ENCODE measurements around the gene PHF21A. TPM values are rescaled to one million over a fixed set of nuclear protein-coding genes. Genes with fewer than 3 reads are reported as not detected.

Gene PHF21A
- total RNA-seq, 1 donor from 2014 or later, result 69.7 TPM

DNA sequence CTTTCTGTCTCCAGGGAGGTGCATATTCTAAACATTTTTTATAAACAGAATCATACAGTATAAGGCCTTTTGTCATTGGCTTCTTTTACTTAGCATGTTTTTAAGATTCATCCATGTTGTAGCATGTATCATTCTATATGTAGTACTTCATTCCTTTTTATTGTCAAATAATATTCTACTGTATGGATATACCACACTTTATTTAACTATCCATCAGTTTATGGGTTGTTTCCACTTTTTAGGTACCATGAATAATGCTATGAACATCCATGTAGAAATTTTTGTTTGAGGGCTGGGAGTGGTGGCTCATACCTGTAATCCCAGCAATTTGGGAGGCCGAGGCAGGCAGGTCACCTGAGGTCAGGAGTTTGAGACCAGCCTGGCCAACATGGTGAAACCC, 73.1 kb downstream of the PHF21A start:
- H3K4me3 ChIP-seq, result no peak overlapping the region
- no peaks in the 10 kb centered on the region for H3K36me3 ChIP-seq
- intact Hi-C loops (cut with DNase I), result no loop called here
- DNase-seq (ENCODE audit: low spot score in 2 of 2), result no peak
- no peaks in the 10 kb centered on the region for H3K27me3 ChIP-seq
- TF ChIP-seq, protein P1, sequence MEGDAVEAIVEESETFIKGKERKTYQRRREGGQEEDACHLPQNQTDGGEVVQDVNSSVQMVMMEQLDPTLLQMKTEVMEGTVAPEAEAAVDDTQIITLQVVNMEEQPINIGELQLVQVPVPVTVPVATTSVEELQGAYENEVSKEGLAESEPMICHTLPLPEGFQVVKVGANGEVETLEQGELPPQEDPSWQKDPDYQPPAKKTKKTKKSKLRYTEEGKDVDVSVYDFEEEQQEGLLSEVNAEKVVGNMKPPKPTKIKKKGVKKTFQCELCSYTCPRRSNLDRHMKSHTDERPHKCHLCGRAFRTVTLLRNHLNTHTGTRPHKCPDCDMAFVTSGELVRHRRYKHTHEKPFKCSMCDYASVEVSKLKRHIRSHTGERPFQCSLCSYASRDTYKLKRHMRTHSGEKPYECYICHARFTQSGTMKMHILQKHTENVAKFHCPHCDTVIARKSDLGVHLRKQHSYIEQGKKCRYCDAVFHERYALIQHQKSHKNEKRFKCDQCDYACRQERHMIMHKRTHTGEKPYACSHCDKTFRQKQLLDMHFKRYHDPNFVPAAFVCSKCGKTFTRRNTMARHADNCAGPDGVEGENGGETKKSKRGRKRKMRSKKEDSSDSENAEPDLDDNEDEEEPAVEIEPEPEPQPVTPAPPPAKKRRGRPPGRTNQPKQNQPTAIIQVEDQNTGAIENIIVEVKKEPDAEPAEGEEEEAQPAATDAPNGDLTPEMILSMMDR (IDR thresholded peaks at IDR 0.05), result no peak
- H3K27ac ChIP-seq, result no peak overlapping the region
- no peaks in the 10 kb centered on the region for H3K9me3 ChIP-seq
- H3K4me1 ChIP-seq, result peaks cover 0 to 19% of the 10 kb centered on the region in 2 donors

GRCh38 chr11:46047520-46047919, 73.7 kb downstream of the PHF21A start:
- Histone ChIP-seq H3K27me3 (no peaks in the 10 kb centered on the region), H3K9me3 (no peaks in the 10 kb centered on the region), H3K4me1 (peaks cover 0 to 19% of the 10 kb centered on the region in 2 donors), H3K27ac (no peak overlapping the region), H3K36me3 (no peaks in the 10 kb centered on the region), H3K4me3 (no peak overlapping the region)
- no peak for DNase-seq (ENCODE audit: low spot score in 2 of 2)
- TF ChIP-seq, protein P1 (IDR thresholded peaks at IDR 0.05), result no peak
- intact Hi-C loops (cut with DNase I), result no loop called here

- intact Hi-C loops (cut with DNase I), result no loop called here
Measured at GRCh38 chr11:46045811-46046210, 75.4 kb downstream of the PHF21A start.

GRCh38 chr11:46044601-46045000, 76.7 kb downstream of the PHF21A start:
- H3K9me3 ChIP-seq, result no peaks in the 10 kb centered on the region
- H3K4me3 ChIP-seq, result no peak overlapping the region
- no peaks in the 10 kb centered on the region for H3K36me3 ChIP-seq
- no peak overlapping the region for H3K27ac ChIP-seq
- no peak for DNase-seq (ENCODE audit: low spot score in 2 of 2)
- peaks cover 0 to 6% of the 10 kb centered on the region in 2 donors for H3K4me1 ChIP-seq
- intact Hi-C loops (cut with DNase I), result no loop called here
- no peaks in the 10 kb centered on the region for H3K27me3 ChIP-seq
- TF ChIP-seq, protein P1 (IDR thresholded peaks at IDR 0.05), result no peak

More at GRCh38 chr11:46045811-46046210, 75.4 kb downstream of the PHF21A start:
- no peak overlapping the region for H3K27ac ChIP-seq
- H3K27me3 ChIP-seq, result no peaks in the 10 kb centered on the region
- TF ChIP-seq, protein P1 (IDR thresholded peaks at IDR 0.05), result no peak
- H3K4me3 ChIP-seq, result no peak overlapping the region
- DNase-seq (ENCODE audit: low spot score in 2 of 2), result no peak
- no peaks in the 10 kb centered on the region for H3K36me3 ChIP-seq
- H3K4me1 ChIP-seq, result peaks cover 0 to 12% of the 10 kb centered on the region in 2 donors
- no peaks in the 10 kb centered on the region for H3K9me3 ChIP-seq

- Histone ChIP-seq H3K9me3 (no peaks in the 10 kb centered on the region), H3K36me3 (no peaks in the 10 kb centered on the region), H3K27ac (no peak overlapping the region), H3K4me3 (no peak overlapping the region), H3K27me3 (no peaks in the 10 kb centered on the region), H3K4me1 (peaks cover 0 to 3% of the 10 kb centered on the region in 2 donors)
- intact Hi-C loops (cut with DNase I), result no loop called here
- DNase-seq (ENCODE audit: low spot score in 2 of 2), result no peak
- TF ChIP-seq, protein P1 (IDR thresholded peaks at IDR 0.05), result no peak
Measured at GRCh38 chr11:46039990-46040389, 81.3 kb downstream of the PHF21A start.

DNA sequence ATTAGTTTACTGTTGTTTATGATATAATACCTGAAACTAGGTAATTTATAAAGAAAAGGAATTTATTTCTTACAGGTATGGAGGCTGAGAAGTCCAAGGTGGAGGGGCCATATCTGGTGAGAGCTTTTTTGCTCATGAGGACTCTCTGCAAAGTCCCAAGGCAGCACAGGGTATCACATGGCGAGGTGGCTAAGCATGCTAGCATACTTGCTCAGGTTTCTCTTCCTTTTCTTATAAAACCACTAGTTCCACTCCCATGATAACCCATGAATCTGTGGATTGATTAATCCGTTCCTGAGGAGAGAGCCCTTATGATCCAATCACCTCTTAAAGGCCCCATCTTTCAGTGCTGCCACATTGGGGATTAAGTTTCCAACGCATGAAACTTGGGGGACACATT, 82.7 kb downstream of the PHF21A start:
- no peaks in the 10 kb centered on the region for H3K9me3 ChIP-seq
- H3K4me3 ChIP-seq, result no peak overlapping the region
- H3K4me1 ChIP-seq, result peaks cover 0 to 5% of the 10 kb centered on the region in 2 donors
- TF ChIP-seq, protein P1 (IDR thresholded peaks at IDR 0.05), result no peak
- intact Hi-C loops (cut with DNase I), result no loop called here
- no peak for DNase-seq (ENCODE audit: low spot score in 2 of 2)
- H3K27me3 ChIP-seq, result no peaks in the 10 kb centered on the region
- H3K27ac ChIP-seq, result no peak overlapping the region
- no peaks in the 10 kb centered on the region for H3K36me3 ChIP-seq

Measured in ascending aorta (tissue), 2 donors.